Fibroblast of skin of left biceps (primary cell): ENCODE data around the gene TKFC.

Source experiments
- DNase-seq, 2 experiments: peaks; one replicate each; pipeline ENCODE4 v3.0.0-alpha.2; 2013; ENCODE audit warnings: low read depth in 2 of 2

Gene TKFC

GRCh38 chr11:61332797-61333549 is at the start of gene TKFC, which contains the start of gene DDB1:
TKFC (plus strand) TSS chr11:61333228; CDS start chr11:61334729, 1,501 bp downstream.
DDB1 (minus strand) TSS chr11:61333105; CDS start chr11:61332968, 137 bp downstream.
- DNase-seq = peak; percentile 78 to 79

GRCh38 chr11:61283613-61284012 is 49.4 kb upstream of the TKFC start:
- no peak for DNase-seq

GRCh38 chr11:61287338-61287977 is 45.6 kb upstream of the TKFC start:
- no peak for DNase-seq

- no peak for DNase-seq
Observed at GRCh38 chr11:61290905-61291690, 41.9 kb upstream of the TKFC start.

GRCh38 chr11:61292356-61292755 is 40.7 kb upstream of the TKFC start:
- no peak for DNase-seq

- DNase-seq = no peak
Observed at GRCh38 chr11:61293867-61294716, 38.9 kb upstream of the TKFC start.

- DNase-seq = no peak
Observed at GRCh38 chr11:61294717-61295595, 38.1 kb upstream of the TKFC start, which contains the start of gene VWCE. VWCE (minus strand) TSS chr11:61295316; CDS start chr11:61295037, 279 bp downstream.

- DNase-seq = no peak
Observed at GRCh38 chr11:61295596-61295926, 37.5 kb upstream of the TKFC start.

GRCh38 chr11:61297341-61297740 is 35.7 kb upstream of the TKFC start:
- no peak for DNase-seq

- peak; percentile 74 to 79 for DNase-seq
Observed at GRCh38 chr11:61297746-61298145, 35.3 kb upstream of the TKFC start.

GRCh38 chr11:61298663-61299244 is 34.3 kb upstream of the TKFC start:
- no peak for DNase-seq

- no peak for DNase-seq
Observed at GRCh38 chr11:61302550-61302949, 30.5 kb upstream of the TKFC start.

GRCh38 chr11:61303725-61304124 is 29.3 kb upstream of the TKFC start:
- DNase-seq = no peak

GRCh38 chr11:61305417-61305816 is 27.6 kb upstream of the TKFC start:
- no peak for DNase-seq

- DNase-seq = no peak
Observed at GRCh38 chr11:61306221-61306620, 26.8 kb upstream of the TKFC start.

- no peak for DNase-seq
Observed at GRCh38 chr11:61307354-61307753, 25.7 kb upstream of the TKFC start.

GRCh38 chr11:61309141-61309540 is 23.9 kb upstream of the TKFC start:
- DNase-seq = no peak

- DNase-seq = no peak
Observed at GRCh38 chr11:61309739-61310138, 23.3 kb upstream of the TKFC start.

- DNase-seq = no peak
Observed at GRCh38 chr11:61310749-61311148, 22.3 kb upstream of the TKFC start.

GRCh38 chr11:61315260-61315659 is 17.8 kb upstream of the TKFC start:
- DNase-seq = no peak
